ENCODE data around the gene BSDC1. TPM values are rescaled to one million over a fixed set of nuclear protein-coding genes. Genes with fewer than 3 reads are reported as not detected.

Gene BSDC1
- total RNA-seq, 1 experiment from 2014 or later = 47.5 TPM

Other genes with a start within 250 kb of the BSDC1 start
- 47.5 and 50.4 TPM in 2 replicates for gene TXLNA, start 214.8 kb downstream of the BSDC1 start, total RNA-seq (2014; rRNA removed; shearing (Covaris generic))
- 25.1 and 36.3 TPM in 2 replicates for gene CCDC28B, start 193.8 kb downstream of the BSDC1 start, total RNA-seq (2014; rRNA removed; shearing (Covaris generic))
- 2.6 and 4.3 TPM in 2 replicates for gene IQCC, start 188.8 kb downstream of the BSDC1 start, total RNA-seq (2014; rRNA removed; shearing (Covaris generic))
- not detected in 2 replicates for gene DCDC2B, start 185.4 kb downstream of the BSDC1 start, total RNA-seq (2014; rRNA removed; shearing (Covaris generic))
- 3.5 and 8.1 TPM in 2 replicates for gene TMEM234, start 172.1 kb downstream of the BSDC1 start, total RNA-seq (2014; rRNA removed; shearing (Covaris generic))
- gene EIF3I, start 172.0 kb downstream of the BSDC1 start, total RNA-seq (2014; rRNA removed; shearing (Covaris generic)) = 619 and 664 TPM in 2 replicates
- gene FAM167B, start 147.2 kb downstream of the BSDC1 start, total RNA-seq (2014; rRNA removed; shearing (Covaris generic)) = 0.56 TPM in 1 of 2 replicates, not detected in the other
- gene LCK, start 143.2 kb downstream of the BSDC1 start, total RNA-seq (2014; rRNA removed; shearing (Covaris generic)) = not detected in 2 replicates
- gene HDAC1, start 102.4 kb downstream of the BSDC1 start, total RNA-seq (2014; rRNA removed; shearing (Covaris generic)) = 115 and 126 TPM in 2 replicates
- gene MARCKSL1, start 58.2 kb downstream of the BSDC1 start, total RNA-seq (2014; rRNA removed; shearing (Covaris generic)) = 102 and 133 TPM in 2 replicates
- gene FAM229A, start 32.0 kb downstream of the BSDC1 start, total RNA-seq (2014; rRNA removed; shearing (Covaris generic)) = 0.12 and 0.16 TPM in 2 replicates
- 0.08 and 0.90 TPM in 2 replicates for gene TSSK3, start 31.9 kb downstream of the BSDC1 start, total RNA-seq (2014; rRNA removed; shearing (Covaris generic))
- 0.02 TPM in 1 of 2 replicates, not detected in the other for gene ZBTB8B, start 70.6 kb upstream of the BSDC1 start, total RNA-seq (2014; rRNA removed; shearing (Covaris generic))
- gene ZBTB8A, start 145.0 kb upstream of the BSDC1 start, total RNA-seq (2014; rRNA removed; shearing (Covaris generic)) = 5.1 and 6.6 TPM in 2 replicates